Panc1 (cell line): Measurements from ENCODE around the gene MAPRE2. TPM values are rescaled to one million over a fixed set of nuclear protein-coding genes. Genes with fewer than 3 reads are reported as not detected.

ENCODE experiments used
- ATAC-seq: fragments of 200-7000 bp; cut with Tn5 transposase; 2 replicates; pipeline ENCODE4 v1.9.1; 2020; ENCODE audit warnings: mild to moderate bottlenecking, moderate library complexity
- BruUV-seq: library from RNA; stranded (reverse); fragments of 400-500 nt; replicated peaks from 2 replicates; lab custom pipeline; 2021; lab: Mats Ljungman, UMichigan
- CTCF ChIA-PET: fragments of 300-600 bp; sonication (Branson Sonifier 250); formaldehyde crosslinking; loops from one replicate; lab custom pipeline; 2022; ENCODE audit warnings: antibody characterized with exemption; lab: Charles Lee
- POLR2A ChIA-PET: fragments of 300-600 bp; sonication (Branson Sonifier 250); formaldehyde crosslinking; loops from one replicate; lab custom pipeline; 2022; ENCODE audit warnings: antibody characterized with exemption; lab: Charles Lee
- DNase-seq: peaks from one replicate; pipeline ENCODE4 v3.0.0-alpha.2; 2010; ENCODE audit warnings: low read depth, low spot score
- H3K27ac ChIP-seq: 2 replicates; pipeline ENCODE4 v1.5.1; 2011; ENCODE audit warnings: mild to moderate bottlenecking, low read length, inconsistent platforms
- H3K27me3 ChIP-seq: fragments of 200-500 bp; sonication (Bioruptor generic); 2 replicates; pipeline ENCODE4 v1.6.0; 2014; ENCODE audit warnings: low read length, inconsistent platforms; ENCODE audit not compliant: control insufficient read depth, insufficient read depth
- H3K36me3 ChIP-seq: fragments of 200-500 bp; sonication (Bioruptor generic); 2 replicates; pipeline ENCODE4 v1.5.1; 2014; ENCODE audit warnings: inconsistent platforms, mild to moderate bottlenecking, low read length, moderate library complexity; ENCODE audit not compliant: control insufficient read depth, insufficient read depth
- H3K4me1 ChIP-seq: 2 replicates; pipeline ENCODE4 v1.5.1; 2011; ENCODE audit warnings: inconsistent platforms, mild to moderate bottlenecking, low read length, moderate library complexity; ENCODE audit not compliant: control insufficient read depth, insufficient read depth
- H3K4me3 ChIP-seq, 2 experiments: 2 replicates each; pipeline ENCODE4 v1.5.1; 2011 to 2012; ENCODE audit warnings: low read depth in 2 of 2, low read length in 2 of 2, mild to moderate bottlenecking in 2 of 2, inconsistent platforms in 1 of 2, moderate library complexity in 1 of 2
- H3K9me3 ChIP-seq: fragments of 200-500 bp; sonication (Bioruptor generic); 2 replicates; pipeline ENCODE4 v1.5.1; 2014; ENCODE audit warnings: low read depth, mild to moderate bottlenecking, inconsistent platforms, low read length, moderate library complexity; ENCODE audit not compliant: control insufficient read depth, insufficient read depth
- CTCF ChIP-seq: fragments of 450-650 bp; IDR thresholded peaks from 2 replicates; pipeline ENCODE4 v1.5.1; 2017; ENCODE audit warnings: mild to moderate bottlenecking
- POLR2AphosphoS5 ChIP-seq: IDR thresholded peaks from 2 replicates; pipeline ENCODE4 v1.6.1; 2012; ENCODE audit warnings: mild to moderate bottlenecking, low read depth, low read length, moderate library complexity
- REST ChIP-seq, 2 experiments: IDR thresholded peaks; 2 replicates each; pipeline ENCODE4 v1.6.1; 2011 to 2012; ENCODE audit warnings: low read depth in 2 of 2, control low read depth in 1 of 2, low read length in 1 of 2, mild to moderate bottlenecking in 1 of 2, moderate library complexity in 1 of 2; ENCODE audit not compliant: insufficient read depth in 1 of 2
- SIN3A ChIP-seq: IDR thresholded peaks from 2 replicates; pipeline ENCODE4 v1.6.1; 2012; ENCODE audit warnings: low read depth, mild to moderate bottlenecking, low read length, moderate library complexity, borderline replicate concordance; ENCODE audit not compliant: insufficient read depth
- TCF7L2 ChIP-seq: IDR thresholded peaks from 2 replicates; pipeline ENCODE4 v1.6.1; 2011; ENCODE audit warnings: mild to moderate bottlenecking, low read depth, low read length, inconsistent platforms
- in situ Hi-C: cut with HindIII; loops from 2 replicates; pipeline ENCODE4 v1.10.0; 2016; ENCODE audit warnings: low sequenced_read_pairs, low pct_unique_long_range_greater_than_20kb
- intact Hi-C: fragments of 100-400 bp; cut with micrococcal nuclease; formaldehyde crosslinking; loops from one replicate; pipeline ENCODE4 v1.10.0; 2022; ENCODE audit not compliant: unreplicated experiment
- total RNA-seq: library from RNA; stranded (reverse); gene quantifications from one replicate; pipeline ENCODE4 v1.2.1, GENCODE V29; 2021; ENCODE audit not compliant: unreplicated experiment

MAPRE2 gene
- total RNA-seq, 1 experiment from 2014 or later: 14.1 TPM

DNA sequence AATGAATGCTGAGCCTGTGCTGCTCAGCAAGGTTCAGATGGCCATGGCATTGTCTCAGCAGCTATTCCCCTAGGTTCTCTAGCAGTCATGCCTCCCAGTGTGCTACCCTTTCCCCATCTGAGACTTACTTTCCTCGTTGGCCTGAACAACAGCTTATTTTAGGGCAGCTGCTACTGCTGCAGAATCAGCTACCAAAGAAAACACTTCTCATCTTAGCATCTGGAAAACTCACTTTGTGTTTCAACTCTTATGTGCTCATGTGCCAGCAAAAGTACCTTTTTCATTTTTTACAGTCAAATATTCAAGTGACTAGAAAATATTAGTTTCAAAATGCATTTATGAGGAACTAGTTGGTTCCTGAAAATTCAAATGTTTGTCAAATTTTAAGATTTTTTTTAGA is 139.2 kb downstream of the MAPRE2 start:
- no peaks in the 10 kb centered on the region for H3K4me1 ChIP-seq
- no peak overlapping the region for H3K27ac ChIP-seq
- ChIA-PET POLR2A (no interaction called here), CTCF (no interaction called here)
- intact Hi-C loops: no loop called here
- H3K27me3 ChIP-seq: no peaks in the 10 kb centered on the region
- no peaks in the 10 kb centered on the region for H3K36me3 ChIP-seq
- H3K9me3 ChIP-seq: no peaks in the 10 kb centered on the region
- in situ Hi-C loops: no loop called here
- DNase-seq (no peak), ATAC-seq (no peak)
- no peak overlapping the region for H3K4me3 ChIP-seq
- TF ChIP-seq SIN3A: no peak
- BruUV-seq: no TSS peak

- intact Hi-C loops (no loop called here), in situ Hi-C loops (no loop called here)
- POLR2A ChIA-PET: no interaction called here
- H3K27ac ChIP-seq: no peak overlapping the region
- H3K4me1 ChIP-seq: no peaks in the 10 kb centered on the region
- TF ChIP-seq CTCF (no peak), TCF7L2 (no peak), SIN3A (no peak), REST (IDR thresholded peaks at IDR 0.05; ENCODE audit: insufficient read depth in 1 of 2, low read depth in 2 of 2, low read length in 1 of 2) (no peak), POLR2AphosphoS5 (no peak)
- DNase-seq: no peak
- H3K27me3 ChIP-seq: no peaks in the 10 kb centered on the region
- H3K9me3 ChIP-seq: no peaks in the 10 kb centered on the region
- no peak for ATAC-seq
- H3K36me3 ChIP-seq: no peaks in the 10 kb centered on the region
- no TSS peak for BruUV-seq
- CTCF ChIA-PET: no interaction called here
- no peak overlapping the region for H3K4me3 ChIP-seq
These were observed 140.9 kb downstream of the MAPRE2 start for GRCh38 chr18:35182151-35182550.

DNA sequence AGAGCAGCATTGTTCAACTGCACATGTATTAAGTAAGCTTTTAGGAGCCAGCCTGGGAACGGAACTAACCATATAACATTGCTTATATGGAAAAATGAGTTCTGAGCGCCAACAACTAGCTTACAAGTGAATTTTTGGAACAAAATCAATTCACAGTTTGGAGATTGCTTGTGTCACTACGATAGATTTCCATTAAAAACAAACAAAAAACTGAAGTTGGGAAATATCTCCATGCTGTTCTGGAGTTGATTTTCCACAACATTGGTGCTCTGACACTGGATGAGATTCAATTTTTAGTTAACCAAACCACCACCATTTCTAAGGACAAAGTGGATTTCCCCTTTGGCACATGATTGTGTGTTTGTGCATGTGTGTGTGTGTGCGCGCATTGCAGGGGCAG is 142.7 kb downstream of the MAPRE2 start:
- intact Hi-C loops: no loop called here
- no TSS peak for BruUV-seq

More for the DNA sequence above, 142.7 kb downstream of the MAPRE2 start:
- H3K36me3 ChIP-seq: no peaks in the 10 kb centered on the region
- CTCF ChIA-PET: no interaction called here
- no peak for ATAC-seq
- no peaks in the 10 kb centered on the region for H3K27me3 ChIP-seq
- no peak overlapping the region for H3K27ac ChIP-seq
- H3K9me3 ChIP-seq: no peaks in the 10 kb centered on the region
- POLR2A ChIA-PET: no interaction called here
- TF ChIP-seq CTCF: no peak
- no peak for TF ChIP-seq REST (IDR thresholded peaks at IDR 0.05; ENCODE audit: insufficient read depth in 1 of 2, low read depth in 2 of 2, low read length in 1 of 2)
- TF ChIP-seq SIN3A: no peak
- no peak for TF ChIP-seq POLR2AphosphoS5
- TF ChIP-seq TCF7L2: no peak
- no peaks in the 10 kb centered on the region for H3K4me1 ChIP-seq
- no peak for DNase-seq
- H3K4me3 ChIP-seq: no peak overlapping the region
- in situ Hi-C loops: no loop called here
